Activated naive CD4-positive, alpha-beta T cell treated with anti-CD3 and anti-CD28 coated beads, Interleukin-2, amount 10 ng/mL, durations not matched to agents 7 days and 5 days (primary cell): ENCODE data around the gene TOM1L2.

Experiments
- CTCF ChIA-PET: fragments of 350-600 bp; sonication (Branson Sonifier 250); formaldehyde crosslinking; loops from one replicate; lab custom pipeline; 2021; ENCODE audit warnings: antibody characterized with exemption; lab: Charles Lee
- DNase-seq: peaks from one replicate; pipeline ENCODE4 v3.0.0-alpha.2; 2020
- H3K27ac Mint-ChIP-seq: one replicate; pipeline ENCODE4 v1.8.0; 2021; ENCODE audit warnings: mild to moderate bottlenecking, moderate library complexity, mixed read lengths
- H3K27me3 Mint-ChIP-seq: one replicate; pipeline ENCODE4 v1.8.0; 2021; ENCODE audit warnings: mild to moderate bottlenecking, mixed read lengths
- H3K36me3 Mint-ChIP-seq: one replicate; pipeline ENCODE4 v1.8.0; 2021; ENCODE audit warnings: mixed read lengths
- H3K4me1 Mint-ChIP-seq: one replicate; pipeline ENCODE4 v1.8.0; 2021; ENCODE audit warnings: mixed read lengths
- H3K4me3 Mint-ChIP-seq: one replicate; pipeline ENCODE4 v1.8.0; 2021; ENCODE audit warnings: mild to moderate bottlenecking, moderate library complexity, mixed read lengths
- H3K9me3 Mint-ChIP-seq: one replicate; pipeline ENCODE4 v1.8.0; 2021; ENCODE audit warnings: mixed read lengths

The TOM1L2 gene

GRCh38 chr17:17877529-17878358 is 94.5 kb downstream of the TOM1L2 start:
- CTCF ChIA-PET = interaction anchor here (1.0 kb wide), 1 partner anchor 71 kb away, joined by 3 read pairs; no protein-coding TSS in a partner anchor
- no peaks in the 10 kb centered on the region for H3K27me3 Mint-ChIP-seq
- no peak for DNase-seq
- peaks cover 18% of the 10 kb centered on the region for H3K36me3 Mint-ChIP-seq
- no peak overlapping the region for H3K4me3 Mint-ChIP-seq
- no peak overlapping the region for H3K27ac Mint-ChIP-seq
- no peaks in the 10 kb centered on the region for H3K4me1 Mint-ChIP-seq
- H3K9me3 Mint-ChIP-seq = no peaks in the 10 kb centered on the region

DNA sequence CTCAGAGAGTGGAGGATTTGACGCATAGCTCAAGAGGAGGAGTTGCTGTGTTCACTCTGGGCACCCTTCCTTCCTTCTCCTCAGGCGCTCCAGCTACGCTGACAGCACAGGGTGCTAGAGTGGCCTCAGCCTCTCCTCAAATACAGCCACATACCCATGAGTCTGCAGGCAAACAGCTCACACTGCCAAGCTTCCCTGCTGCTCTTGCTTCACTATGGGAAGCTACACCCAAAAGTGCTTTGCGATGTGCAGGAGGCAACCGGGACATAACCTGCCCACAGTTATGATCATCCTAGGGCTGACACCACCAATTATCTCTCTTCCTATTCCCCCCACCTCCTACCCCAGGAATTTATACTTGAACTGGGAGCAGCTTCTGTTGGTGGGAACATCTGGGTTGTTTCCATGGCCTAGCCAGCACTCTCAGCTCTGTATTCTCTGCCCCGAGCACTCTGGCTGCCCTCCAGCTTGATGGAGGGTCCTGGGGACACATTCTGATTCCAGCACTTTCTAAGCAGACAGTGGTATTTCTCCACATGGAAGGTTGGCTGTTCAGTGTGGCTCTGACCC is 95.2 kb downstream of the TOM1L2 start:
- no peak for DNase-seq
- H3K27me3 Mint-ChIP-seq = no peaks in the 10 kb centered on the region
- no peak overlapping the region for H3K27ac Mint-ChIP-seq
- CTCF ChIA-PET = interaction anchor here (0.8 to 1.0 kb wide), 2 partner anchors 42 to 71 kb away, joined by 3 read pairs; no protein-coding TSS in a partner anchor
- no peaks in the 10 kb centered on the region for H3K9me3 Mint-ChIP-seq
- H3K4me3 Mint-ChIP-seq = no peak overlapping the region
- H3K4me1 Mint-ChIP-seq = no peaks in the 10 kb centered on the region
- H3K36me3 Mint-ChIP-seq = peaks cover 18% of the 10 kb centered on the region

- Mint-ChIP-seq H3K36me3 (peaks cover 19% of the 10 kb centered on the region), H3K9me3 (no peaks in the 10 kb centered on the region), H3K4me1 (no peaks in the 10 kb centered on the region), H3K27me3 (no peaks in the 10 kb centered on the region), H3K27ac (no peak overlapping the region), H3K4me3 (no peak overlapping the region)
- CTCF ChIA-PET = interaction anchor here (0.6 kb wide), 1 partner anchor 8 kb away, joined by 3 read pairs; no protein-coding TSS in a partner anchor
- no peak for DNase-seq
Measured at GRCh38 chr17:17874478-17874877, 97.7 kb downstream of the TOM1L2 start.

DNA sequence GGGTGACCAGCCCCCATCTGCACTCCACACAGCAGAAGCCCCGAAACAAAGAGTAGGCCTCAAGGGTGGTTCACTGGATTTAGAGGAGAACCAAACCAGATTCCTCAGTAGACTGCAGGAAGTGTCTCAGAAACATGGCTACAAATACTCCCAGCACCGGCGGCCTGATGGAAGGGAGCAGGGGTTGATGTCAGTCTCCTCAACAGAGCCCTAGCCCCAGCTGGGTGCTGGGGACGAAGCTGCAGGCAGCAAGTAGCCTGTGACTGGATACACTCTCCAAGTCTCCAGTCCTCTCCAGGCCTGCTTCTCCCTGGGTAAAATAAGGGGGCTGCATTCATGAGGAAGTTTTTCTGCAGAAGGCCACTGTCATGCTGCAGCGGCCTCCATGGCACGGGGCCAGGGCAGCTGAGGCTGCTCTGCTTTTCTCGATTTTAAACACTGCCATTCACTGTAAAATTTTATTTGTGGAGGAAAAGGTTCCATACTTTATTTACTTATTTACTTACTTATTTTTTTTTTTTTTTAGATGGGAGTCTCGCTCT is 98.7 kb downstream of the TOM1L2 start:
- Mint-ChIP-seq H3K36me3 (peaks cover 21% of the 10 kb centered on the region), H3K27ac (no peak overlapping the region), H3K4me1 (no peaks in the 10 kb centered on the region), H3K4me3 (no peak overlapping the region), H3K27me3 (no peaks in the 10 kb centered on the region), H3K9me3 (no peaks in the 10 kb centered on the region)
- no peak for DNase-seq
- CTCF ChIA-PET = no interaction called here

- CTCF ChIA-PET = no interaction called here
- Mint-ChIP-seq H3K27me3 (no peaks in the 10 kb centered on the region), H3K27ac (no peak overlapping the region), H3K36me3 (peaks cover 14% of the 10 kb centered on the region), H3K9me3 (no peaks in the 10 kb centered on the region), H3K4me3 (no peak overlapping the region), H3K4me1 (no peaks in the 10 kb centered on the region)
- DNase-seq = no peak
Measured at GRCh38 chr17:17872547-17873345, 99.5 kb downstream of the TOM1L2 start.

DNA sequence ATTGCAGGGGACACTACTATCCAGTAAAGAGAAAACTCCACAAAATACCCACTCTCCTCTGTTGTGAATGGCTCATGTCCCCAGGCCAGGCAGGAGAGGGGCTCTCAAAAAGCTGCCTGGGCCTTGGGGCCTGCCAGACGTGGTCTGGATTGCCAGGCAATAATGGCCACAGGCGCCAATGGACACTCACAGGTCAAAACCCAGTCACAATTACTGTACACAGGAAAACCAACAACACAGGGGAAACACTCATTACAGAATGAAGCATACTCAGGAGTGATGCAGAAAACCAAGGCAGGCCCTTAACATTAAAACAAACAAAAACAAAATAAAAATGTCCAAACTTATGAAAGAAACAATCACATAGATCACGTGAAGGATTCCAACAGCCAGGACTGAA is 100.3 kb downstream of the TOM1L2 start:
- H3K36me3 Mint-ChIP-seq = peaks cover 9% of the 10 kb centered on the region

GRCh38 chr17:17870247-17870646 is 102.0 kb downstream of the TOM1L2 start:
- H3K9me3 Mint-ChIP-seq = no peaks in the 10 kb centered on the region
- H3K4me1 Mint-ChIP-seq = no peaks in the 10 kb centered on the region
- CTCF ChIA-PET = interaction anchor here (0.8 to 2.0 kb wide), 3 partner anchors 21 to 194 kb away, joined by 3 to 6 read pairs (median 4); no protein-coding TSS in a partner anchor
- H3K36me3 Mint-ChIP-seq = peaks cover 9% of the 10 kb centered on the region
- no peak overlapping the region for H3K4me3 Mint-ChIP-seq
- no peak overlapping the region for H3K27ac Mint-ChIP-seq
- H3K27me3 Mint-ChIP-seq = no peaks in the 10 kb centered on the region
- DNase-seq = no peak

More for the DNA sequence above, 100.3 kb downstream of the TOM1L2 start:
- Mint-ChIP-seq H3K4me3 (no peak overlapping the region), H3K4me1 (no peaks in the 10 kb centered on the region), H3K9me3 (no peaks in the 10 kb centered on the region), H3K27ac (no peak overlapping the region), H3K27me3 (no peaks in the 10 kb centered on the region)
- no peak for DNase-seq
- CTCF ChIA-PET = interaction anchor here (1.4 kb wide), 1 partner anchor 192 kb away, joined by 3 read pairs; no protein-coding TSS in a partner anchor

DNA sequence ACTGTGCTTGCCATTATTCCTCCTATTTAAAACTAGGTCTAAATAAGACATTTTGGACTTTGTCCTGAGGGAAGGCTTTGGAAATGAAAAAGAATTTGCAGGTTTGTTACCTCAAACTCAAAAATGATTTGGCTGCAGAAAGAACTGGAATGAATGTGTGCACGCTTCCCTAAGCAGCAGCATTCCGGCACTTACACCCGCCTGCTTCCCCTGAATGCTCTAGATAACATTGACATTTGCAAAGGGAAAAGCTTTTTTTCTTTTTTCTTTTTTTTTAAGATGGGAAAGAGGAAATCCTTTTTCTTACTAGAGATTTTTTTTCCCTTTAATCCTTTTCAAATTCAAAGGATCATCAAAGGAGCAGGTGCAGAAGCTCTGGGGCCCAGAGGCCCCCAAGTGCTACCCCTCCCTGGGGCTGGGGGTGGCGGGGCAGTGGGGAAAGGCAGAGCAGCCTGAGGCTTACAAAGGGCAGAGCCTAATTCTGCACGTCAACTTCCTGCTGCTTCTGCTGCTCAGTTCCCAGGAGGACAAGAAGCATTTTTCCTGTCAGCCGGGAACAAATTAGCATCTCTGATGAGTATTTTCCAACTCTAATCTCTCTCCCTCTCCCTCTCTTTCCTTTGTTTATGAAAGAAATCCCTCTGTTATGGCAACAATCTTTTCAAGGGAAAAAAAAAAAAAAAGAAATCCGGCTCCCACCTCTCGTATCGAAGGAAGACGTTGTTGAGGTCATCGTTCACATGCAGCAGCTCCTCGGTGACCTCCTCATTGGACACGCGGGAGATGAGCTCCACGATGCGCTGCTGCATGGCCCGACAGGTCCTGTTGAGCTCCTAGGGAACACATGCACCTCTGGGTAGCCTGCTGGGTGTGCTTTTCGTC is 103.3 kb downstream of the TOM1L2 start:
- CTCF ChIA-PET = interaction anchor here (1.5 kb wide), 1 partner anchor 126 kb away, joined by 3 read pairs; no protein-coding TSS in a partner anchor
- H3K4me3 Mint-ChIP-seq = no peak overlapping the region
- peaks cover 5% of the 10 kb centered on the region for H3K4me1 Mint-ChIP-seq
- peaks cover 13% of the 10 kb centered on the region for H3K36me3 Mint-ChIP-seq
- no peaks in the 10 kb centered on the region for H3K9me3 Mint-ChIP-seq
- no peak overlapping the region for H3K27ac Mint-ChIP-seq
- no peaks in the 10 kb centered on the region for H3K27me3 Mint-ChIP-seq
- no peak for DNase-seq

GRCh38 chr17:17866897-17867296 is 105.3 kb downstream of the TOM1L2 start:
- H3K36me3 Mint-ChIP-seq = peaks cover 13% of the 10 kb centered on the region
- no peak overlapping the region for H3K27ac Mint-ChIP-seq
- no peaks in the 10 kb centered on the region for H3K9me3 Mint-ChIP-seq
- no peak for DNase-seq
- H3K4me3 Mint-ChIP-seq = no peak overlapping the region
- no peaks in the 10 kb centered on the region for H3K27me3 Mint-ChIP-seq
- peaks cover 20% of the 10 kb centered on the region for H3K4me1 Mint-ChIP-seq
- CTCF ChIA-PET = interaction anchor here (0.7 kb wide), 1 partner anchor 193 kb away, joined by 3 read pairs; no protein-coding TSS in a partner anchor

DNA sequence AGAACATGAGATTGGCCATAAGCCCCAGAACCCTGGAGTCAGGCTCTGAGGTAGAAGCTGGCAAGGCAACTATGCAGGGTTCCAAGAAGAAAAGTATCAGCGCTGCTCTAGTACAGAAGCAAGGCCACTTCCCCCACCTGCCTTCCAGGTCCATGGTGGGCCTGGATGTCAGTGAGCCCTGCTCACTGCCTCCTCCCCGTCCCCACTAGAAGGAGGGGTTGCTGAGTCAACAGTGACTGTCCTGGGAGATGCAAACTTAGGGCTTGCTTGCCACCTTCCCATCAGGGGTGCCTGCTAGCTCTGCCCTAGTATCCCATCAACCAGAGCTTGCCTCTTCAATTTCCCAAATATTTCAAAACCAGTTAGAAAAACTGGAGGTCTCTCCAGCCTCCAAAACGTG is 105.8 kb downstream of the TOM1L2 start:
- no peak for DNase-seq
- Mint-ChIP-seq H3K4me1 (peaks cover 20% of the 10 kb centered on the region), H3K4me3 (no peak overlapping the region), H3K9me3 (no peaks in the 10 kb centered on the region), H3K27ac (no peak overlapping the region), H3K36me3 (peaks cover 13% of the 10 kb centered on the region), H3K27me3 (no peaks in the 10 kb centered on the region)
- CTCF ChIA-PET = interaction anchor here (0.7 to 0.9 kb wide), 2 partner anchors 9 to 192 kb away, joined by 3 read pairs; no protein-coding TSS in a partner anchor

DNA sequence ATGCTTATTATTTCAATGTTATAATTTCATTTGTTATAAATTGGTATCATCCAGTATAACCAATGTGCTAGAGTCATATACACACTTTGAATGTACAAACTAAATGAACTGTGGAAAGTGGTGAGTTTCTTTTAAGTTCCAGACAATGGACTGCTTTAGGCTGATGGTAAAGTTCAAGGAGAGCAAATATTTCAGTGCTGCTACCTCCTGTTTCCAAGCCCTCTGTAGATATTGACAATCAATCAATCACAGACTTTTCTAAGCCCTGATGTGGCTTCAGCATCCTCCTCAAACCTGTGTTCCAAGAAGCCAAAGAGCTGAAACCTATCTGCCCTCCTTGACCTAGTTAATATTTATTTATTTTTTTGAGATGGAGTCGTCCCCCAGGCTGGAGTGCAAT is 107.2 kb downstream of the TOM1L2 start:
- CTCF ChIA-PET = no interaction called here
- Mint-ChIP-seq H3K4me3 (no peak overlapping the region), H3K27me3 (no peaks in the 10 kb centered on the region), H3K36me3 (peaks cover 15% of the 10 kb centered on the region), H3K4me1 (peaks cover 26% of the 10 kb centered on the region), H3K27ac (no peak overlapping the region), H3K9me3 (no peaks in the 10 kb centered on the region)
- DNase-seq = no peak

DNA sequence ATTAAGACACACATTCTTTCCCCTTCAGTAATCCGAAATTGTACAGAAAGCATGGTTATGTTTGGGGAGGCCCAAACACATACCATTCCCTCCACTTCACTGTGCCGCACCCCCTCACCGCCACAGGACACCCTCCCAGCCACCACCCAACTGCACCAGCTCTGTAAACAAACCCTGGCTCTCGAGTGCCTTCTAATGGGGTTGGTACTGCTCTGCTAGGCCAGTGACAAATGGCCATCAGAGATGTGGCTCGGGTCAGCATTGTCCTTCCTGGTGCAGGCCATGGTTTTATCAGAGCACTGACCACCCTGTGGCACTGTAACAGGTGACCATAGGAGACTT is 111.5 kb downstream of the TOM1L2 start:
- Mint-ChIP-seq H3K27me3 (no peaks in the 10 kb centered on the region), H3K9me3 (no peaks in the 10 kb centered on the region), H3K27ac (no peak overlapping the region), H3K36me3 (peaks cover 6% of the 10 kb centered on the region), H3K4me3 (no peak overlapping the region), H3K4me1 (peaks cover 35% of the 10 kb centered on the region)
- CTCF ChIA-PET = interaction anchor here (0.6 to 10.2 kb wide), 12 partner anchors 11 to 181 kb away, joined by 3 to 95 read pairs (median 7); partner anchors contain the start of gene RAI1
- no peak for DNase-seq
